Loucy (cell line): ENCODE data around the gene SERPINA12.

Experiments
- H2AFZ ChIP-seq: fragments of 200-600 bp; sonication (generic); 2 replicates; pipeline ENCODE4 v1.6.0; 2016; ENCODE audit warnings: antibody characterized with exemption, mild to moderate bottlenecking, low read length, moderate library complexity
- H3F3A ChIP-seq: fragments of 200-600 bp; 2 replicates; pipeline ENCODE4 v1.6.0; 2016; ENCODE audit warnings: antibody characterized with exemption, low read depth, mild to moderate bottlenecking
- H3K27me3 ChIP-seq: fragments of 200-600 bp; sonication (generic); 2 replicates; pipeline ENCODE4 v1.6.1; 2014; ENCODE audit warnings: low read length, mild to moderate bottlenecking; ENCODE audit not compliant: insufficient read depth, poor library complexity, severe bottlenecking
- H3K36me3 ChIP-seq: fragments of 200-600 bp; sonication (generic); 2 replicates; pipeline ENCODE4 v1.6.1; 2016; ENCODE audit warnings: low read length; ENCODE audit not compliant: insufficient read depth
- H3K4me1 ChIP-seq: fragments of 200-600 bp; sonication (generic); 2 replicates; pipeline ENCODE4 v1.5.1; 2014; ENCODE audit warnings: low read length, mild to moderate bottlenecking; ENCODE audit not compliant: insufficient read depth, poor library complexity, severe bottlenecking
- H3K4me2 ChIP-seq: fragments of 200-600 bp; sonication (generic); 2 replicates; pipeline ENCODE4 v1.6.0; 2014; ENCODE audit warnings: antibody characterized with exemption, low read length, low read depth, mild to moderate bottlenecking; ENCODE audit not compliant: poor library complexity, severe bottlenecking
- H3K4me3 ChIP-seq: fragments of 200-600 bp; sonication (generic); 2 replicates; pipeline ENCODE4 v1.5.1; 2014; ENCODE audit warnings: low read length, mild to moderate bottlenecking, mixed read lengths; ENCODE audit not compliant: poor library complexity, severe bottlenecking
- H3K79me2 ChIP-seq: fragments of 200-600 bp; sonication (generic); 2 replicates; pipeline ENCODE4 v1.6.1; 2014; ENCODE audit warnings: low read length; ENCODE audit not compliant: insufficient read depth
- H3K9ac ChIP-seq: fragments of 200-600 bp; sonication (generic); 2 replicates; pipeline ENCODE4 v1.6.0; 2014; ENCODE audit warnings: mild to moderate bottlenecking, low read depth, low read length, moderate library complexity; ENCODE audit not compliant: poor library complexity, severe bottlenecking
- H3K9me2 ChIP-seq: fragments of 200-600 bp; sonication (generic); replicated peaks from 2 replicates; pipeline ENCODE4 v1.6.1; 2016; ENCODE audit warnings: low read depth, low read length, mixed read lengths
- H3K9me3 ChIP-seq: fragments of 200-600 bp; sonication (generic); 2 replicates; pipeline ENCODE4 v1.6.1; 2014; ENCODE audit warnings: mild to moderate bottlenecking, antibody characterized with exemption, low read length, low read depth; ENCODE audit not compliant: insufficient read depth
- H4K20me1 ChIP-seq: fragments of 200-600 bp; sonication (generic); 2 replicates; pipeline ENCODE4 v1.6.0; 2014; ENCODE audit warnings: antibody characterized with exemption, low read length, mild to moderate bottlenecking; ENCODE audit not compliant: insufficient read depth, poor library complexity, severe bottlenecking
- CTCF ChIP-seq: fragments of 200-600 bp; sonication (generic); conservative IDR thresholded peaks from 2 replicates; pipeline ENCODE4 v1.5.1; 2014; ENCODE audit warnings: mild to moderate bottlenecking, antibody characterized with exemption, low read length
- EZH2phosphoT487 ChIP-seq: fragments of 200-600 bp; IDR thresholded peaks from 2 replicates; pipeline ENCODE4 v1.6.1; 2018; ENCODE audit warnings: antibody characterized with exemption, mild to moderate bottlenecking, moderate library complexity, borderline replicate concordance

The SERPINA12 gene

GRCh38 chr14:94500264-94500663, 9.0 kb downstream of the SERPINA12 start:
- Histone ChIP-seq H3K9me2 (no peaks in the 10 kb centered on the region), H4K20me1 (no peaks in the 10 kb centered on the region), H3K4me1 (no peaks in the 10 kb centered on the region), H3K36me3 (no peaks in the 10 kb centered on the region), H2AFZ (no peak overlapping the region), H3K4me3 (no peak overlapping the region), H3K27me3 (no peaks in the 10 kb centered on the region), H3K9me3 (peaks cover 3% of the 10 kb centered on the region; the same call in 1 of the 2 replicates), H3K4me2 (no peak overlapping the region), H3F3A (no peaks in the 10 kb centered on the region), H3K79me2 (no peaks in the 10 kb centered on the region), H3K9ac (no peak overlapping the region)
- TF ChIP-seq EZH2phosphoT487 (no peak), CTCF (no peak)

- Histone ChIP-seq H3K4me3 (no peak overlapping the region), H4K20me1 (no peaks in the 10 kb centered on the region), H2AFZ (no peak overlapping the region), H3K4me1 (no peaks in the 10 kb centered on the region), H3K4me2 (no peak overlapping the region), H3K9ac (no peak overlapping the region), H3K9me3 (no peaks in the 10 kb centered on the region; the same call in 1 of the 2 replicates), H3K79me2 (no peaks in the 10 kb centered on the region), H3F3A (no peaks in the 10 kb centered on the region), H3K9me2 (no peaks in the 10 kb centered on the region), H3K27me3 (no peaks in the 10 kb centered on the region), H3K36me3 (no peaks in the 10 kb centered on the region)
- TF ChIP-seq CTCF: no peak
- TF ChIP-seq EZH2phosphoT487: no peak
Observed at GRCh38 chr14:94499673-94500072, 9.6 kb downstream of the SERPINA12 start.

- Histone ChIP-seq H4K20me1 (no peaks in the 10 kb centered on the region), H3K27me3 (no peaks in the 10 kb centered on the region)
Observed at GRCh38 chr14:94498215-94498614, 11.1 kb downstream of the SERPINA12 start.

More at GRCh38 chr14:94498215-94498614, 11.1 kb downstream of the SERPINA12 start:
- Histone ChIP-seq H3K9ac (no peak overlapping the region), H3K9me3 (no peaks in the 10 kb centered on the region; the same call in 1 of the 2 replicates), H2AFZ (no peak overlapping the region), H3K4me1 (no peaks in the 10 kb centered on the region), H3K79me2 (no peaks in the 10 kb centered on the region), H3K4me2 (no peak overlapping the region), H3F3A (no peaks in the 10 kb centered on the region), H3K4me3 (no peak overlapping the region), H3K9me2 (no peaks in the 10 kb centered on the region), H3K36me3 (no peaks in the 10 kb centered on the region)
- TF ChIP-seq CTCF (no peak), EZH2phosphoT487 (no peak)
